Measurements from ENCODE around the gene RAB18.

DNA sequence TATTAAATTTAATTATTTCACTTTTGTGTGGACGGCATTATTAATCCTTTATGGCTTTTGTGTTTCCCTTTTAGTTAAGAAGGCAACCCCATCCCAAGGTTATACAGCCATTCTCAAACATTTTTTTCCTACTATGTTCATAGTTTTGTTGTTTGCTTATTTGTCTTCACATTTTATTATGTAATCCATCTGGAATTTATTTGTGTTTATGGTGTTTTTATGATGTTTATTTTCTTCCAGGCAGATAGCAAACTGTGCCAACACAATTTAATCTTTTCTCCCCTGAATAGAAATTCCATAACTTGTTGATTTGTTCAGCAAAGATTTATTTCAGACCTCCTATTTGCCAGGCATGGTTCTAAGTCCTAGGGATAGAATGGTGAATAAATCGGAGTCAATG, 42.9 kb downstream of the RAB18 start:
- TF ChIP-seq, protein P1, sequence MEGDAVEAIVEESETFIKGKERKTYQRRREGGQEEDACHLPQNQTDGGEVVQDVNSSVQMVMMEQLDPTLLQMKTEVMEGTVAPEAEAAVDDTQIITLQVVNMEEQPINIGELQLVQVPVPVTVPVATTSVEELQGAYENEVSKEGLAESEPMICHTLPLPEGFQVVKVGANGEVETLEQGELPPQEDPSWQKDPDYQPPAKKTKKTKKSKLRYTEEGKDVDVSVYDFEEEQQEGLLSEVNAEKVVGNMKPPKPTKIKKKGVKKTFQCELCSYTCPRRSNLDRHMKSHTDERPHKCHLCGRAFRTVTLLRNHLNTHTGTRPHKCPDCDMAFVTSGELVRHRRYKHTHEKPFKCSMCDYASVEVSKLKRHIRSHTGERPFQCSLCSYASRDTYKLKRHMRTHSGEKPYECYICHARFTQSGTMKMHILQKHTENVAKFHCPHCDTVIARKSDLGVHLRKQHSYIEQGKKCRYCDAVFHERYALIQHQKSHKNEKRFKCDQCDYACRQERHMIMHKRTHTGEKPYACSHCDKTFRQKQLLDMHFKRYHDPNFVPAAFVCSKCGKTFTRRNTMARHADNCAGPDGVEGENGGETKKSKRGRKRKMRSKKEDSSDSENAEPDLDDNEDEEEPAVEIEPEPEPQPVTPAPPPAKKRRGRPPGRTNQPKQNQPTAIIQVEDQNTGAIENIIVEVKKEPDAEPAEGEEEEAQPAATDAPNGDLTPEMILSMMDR (IDR thresholded peaks at IDR 0.05) = no peak
- TF ChIP-seq POLR2A (IDR thresholded peaks at IDR 0.05) = no peak
- no peak for TF ChIP-seq POLR2AphosphoS5 (IDR thresholded peaks at IDR 0.05)
- no peak for TF ChIP-seq EP300 (IDR thresholded peaks at IDR 0.05; ENCODE audit: low read depth)
